Mucosa of rectum (tissue), 2 donors: ENCODE measurements around the gene GRIP1.

Experiments used
- H3K27ac ChIP-seq, 2 donors: one replicate each; pipeline ENCODE4 v1.7.0; 2013; ENCODE audit warnings: inconsistent platforms in 2 of 2, low read depth in 2 of 2, low read length in 2 of 2
- H3K27me3 ChIP-seq, 2 donors: one replicate each; pipeline ENCODE4 v1.7.0; 2013; ENCODE audit warnings: low read length in 2 of 2; ENCODE audit not compliant: control insufficient read depth in 2 of 2, insufficient read depth in 2 of 2
- H3K36me3 ChIP-seq, 2 donors: one replicate each; pipeline ENCODE4 v1.7.0; 2013; ENCODE audit warnings: low read length in 2 of 2; ENCODE audit not compliant: control insufficient read depth in 2 of 2, insufficient read depth in 2 of 2
- H3K4me1 ChIP-seq, 2 donors: one replicate each; pipeline ENCODE4 v1.7.0; 2013; ENCODE audit warnings: low read length in 2 of 2, mild to moderate bottlenecking in 1 of 2; ENCODE audit not compliant: control insufficient read depth in 2 of 2, insufficient read depth in 2 of 2
- H3K4me3 ChIP-seq, 2 donors: one replicate each; pipeline ENCODE4 v1.7.0; 2013; ENCODE audit warnings: low read length in 2 of 2
- H3K9ac ChIP-seq, 2 donors: one replicate each; pipeline ENCODE4 v1.7.0; 2013; ENCODE audit warnings: low read length in 2 of 2, low read depth in 1 of 2, mild to moderate bottlenecking in 1 of 2
- H3K9me3 ChIP-seq, 2 donors: one replicate each; pipeline ENCODE4 v1.7.0; 2013; ENCODE audit warnings: low read length in 2 of 2; ENCODE audit not compliant: control insufficient read depth in 2 of 2
- donor health status: healthy.
- donor health status: Normal muscosa, but diverticular disease.

Gene GRIP1

GRCh38 chr12:66417217-66417616 lies 261.7 kb downstream of the GRIP1 start:
- Histone ChIP-seq H3K36me3 (no peaks in the 10 kb centered on the region), H3K9me3 (no peaks in the 10 kb centered on the region), H3K27me3 (no peaks in the 10 kb centered on the region), H3K4me1 (no peaks in the 10 kb centered on the region), H3K4me3 (no peak overlapping the region), H3K27ac (no peak overlapping the region), H3K9ac (no peak overlapping the region)

GRCh38 chr12:66409195-66409871 lies 269.5 kb downstream of the GRIP1 start:
- no peaks in the 10 kb centered on the region for H3K27me3 ChIP-seq
- H3K9ac ChIP-seq: no peak overlapping the region
- no peaks in the 10 kb centered on the region for H3K9me3 ChIP-seq
- no peaks in the 10 kb centered on the region for H3K36me3 ChIP-seq
- H3K4me1 ChIP-seq: no peaks in the 10 kb centered on the region
- H3K27ac ChIP-seq: no peak overlapping the region
- H3K4me3 ChIP-seq: no peak overlapping the region

DNA sequence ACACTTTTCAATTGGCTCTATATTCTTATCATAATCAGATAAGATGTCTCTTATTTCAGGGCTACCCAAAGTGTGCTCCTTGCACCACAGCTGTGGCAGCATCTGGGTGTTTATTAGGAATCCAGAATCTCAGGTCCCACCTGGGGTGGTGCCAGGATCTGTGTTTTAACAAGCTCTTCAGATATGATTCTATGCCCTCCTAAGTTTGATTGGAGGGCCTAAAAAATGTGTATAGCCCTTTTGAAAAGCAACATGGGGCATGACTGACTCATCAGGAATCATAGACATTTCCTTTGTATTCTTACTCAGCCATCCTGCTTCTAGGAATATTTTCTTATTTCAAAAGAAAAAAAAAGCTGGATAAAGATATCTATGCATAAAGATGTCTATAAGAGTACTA lies 273.5 kb downstream of the GRIP1 start:
- Histone ChIP-seq H3K4me3 (no peak overlapping the region), H3K9ac (no peak overlapping the region), H3K4me1 (no peaks in the 10 kb centered on the region), H3K9me3 (no peaks in the 10 kb centered on the region), H3K27me3 (no peaks in the 10 kb centered on the region), H3K36me3 (no peaks in the 10 kb centered on the region), H3K27ac (no peak overlapping the region)

DNA sequence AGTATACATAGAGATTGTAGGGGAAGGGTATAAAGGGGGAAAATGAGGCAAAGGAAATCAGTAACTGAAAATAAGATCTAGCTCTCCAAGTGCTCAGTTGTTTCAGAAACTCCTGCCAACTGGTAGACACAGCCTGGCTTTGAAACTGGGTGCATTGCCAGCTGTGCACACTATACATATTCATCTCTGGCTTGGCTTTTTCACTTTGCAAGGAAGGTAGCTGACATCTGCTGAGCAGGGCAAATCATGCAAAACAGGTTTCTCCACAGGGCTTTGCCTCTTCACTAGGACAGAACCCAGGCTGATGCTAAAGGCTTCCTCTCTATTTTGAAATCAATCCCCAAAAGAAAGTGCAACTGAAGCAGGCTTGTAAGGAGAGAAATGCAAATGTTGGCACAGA lies 275.1 kb downstream of the GRIP1 start:
- Histone ChIP-seq H3K27ac (no peak overlapping the region), H3K36me3 (no peaks in the 10 kb centered on the region), H3K4me1 (no peaks in the 10 kb centered on the region), H3K9me3 (no peaks in the 10 kb centered on the region), H3K27me3 (no peaks in the 10 kb centered on the region), H3K4me3 (no peak overlapping the region), H3K9ac (no peak overlapping the region)

GRCh38 chr12:66399911-66400306 lies 279.0 kb downstream of the GRIP1 start:
- H3K27me3 ChIP-seq: no peaks in the 10 kb centered on the region
- no peaks in the 10 kb centered on the region for H3K4me1 ChIP-seq
- H3K9me3 ChIP-seq: no peaks in the 10 kb centered on the region
- no peak overlapping the region for H3K9ac ChIP-seq
- H3K4me3 ChIP-seq: no peak overlapping the region
- H3K27ac ChIP-seq: no peak overlapping the region
- no peaks in the 10 kb centered on the region for H3K36me3 ChIP-seq

GRCh38 chr12:66398931-66399910 lies 279.7 kb downstream of the GRIP1 start:
- no peaks in the 10 kb centered on the region for H3K27me3 ChIP-seq
- no peaks in the 10 kb centered on the region for H3K36me3 ChIP-seq
- H3K27ac ChIP-seq: no peak overlapping the region
- no peaks in the 10 kb centered on the region for H3K9me3 ChIP-seq
- no peaks in the 10 kb centered on the region for H3K4me1 ChIP-seq
- no peak overlapping the region for H3K9ac ChIP-seq
- no peak overlapping the region for H3K4me3 ChIP-seq

DNA sequence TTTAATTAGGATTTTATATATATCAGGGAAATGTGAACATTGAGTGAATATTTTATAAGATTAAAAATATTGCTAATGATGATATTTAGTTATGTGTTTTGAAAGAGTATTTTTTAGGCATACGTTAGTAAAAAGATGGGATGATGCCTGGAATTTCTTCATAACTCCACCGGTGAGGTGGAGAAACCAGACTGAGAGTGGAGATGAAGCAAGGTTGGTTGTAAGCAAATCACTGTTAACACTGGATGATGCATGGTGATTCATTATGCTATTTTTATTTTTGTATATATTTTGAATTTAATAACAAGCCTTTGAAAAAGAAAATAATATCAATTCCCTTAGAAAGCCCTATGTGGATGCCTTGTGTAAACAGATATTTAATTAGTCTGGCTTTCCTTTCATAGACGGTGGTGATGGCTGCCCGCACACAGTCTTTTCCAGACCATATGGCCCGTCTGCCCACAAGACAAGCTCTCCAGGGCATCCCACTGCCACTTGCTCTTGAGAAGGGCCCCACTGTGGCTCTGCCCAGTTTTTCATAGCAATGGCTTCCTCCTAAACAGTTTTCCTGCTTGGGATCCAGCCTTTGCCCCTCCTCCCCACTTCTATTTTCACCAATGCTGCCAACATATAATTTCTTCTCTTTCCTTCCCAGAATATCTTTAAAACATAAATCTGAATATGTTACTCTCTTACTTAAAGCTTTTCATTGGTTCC lies 281.1 kb downstream of the GRIP1 start:
- Histone ChIP-seq H3K27ac (no peak overlapping the region), H3K4me1 (no peaks in the 10 kb centered on the region), H3K36me3 (no peaks in the 10 kb centered on the region), H3K9me3 (no peaks in the 10 kb centered on the region), H3K4me3 (no peak overlapping the region), H3K27me3 (no peaks in the 10 kb centered on the region), H3K9ac (no peak overlapping the region)

DNA sequence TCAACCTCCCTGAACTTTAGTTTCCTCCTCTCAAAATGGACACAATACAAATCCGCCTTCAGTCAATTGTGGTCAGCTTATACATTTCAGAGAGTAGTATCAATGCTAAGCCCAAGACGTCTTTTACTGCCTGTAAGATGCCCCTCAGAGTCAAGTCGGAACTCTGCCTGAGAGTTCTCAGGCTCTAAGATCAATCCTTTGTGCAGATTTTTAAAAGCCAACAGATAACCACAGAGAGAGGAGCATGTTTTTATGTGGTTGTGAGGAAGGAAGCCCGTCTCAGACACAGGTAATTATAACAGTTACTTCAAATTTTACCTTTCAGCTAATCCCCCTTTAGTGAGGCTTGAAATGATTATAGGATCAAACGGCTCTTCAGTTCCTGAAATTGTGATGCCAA lies 285.0 kb downstream of the GRIP1 start:
- no peaks in the 10 kb centered on the region for H3K9me3 ChIP-seq
- no peaks in the 10 kb centered on the region for H3K27me3 ChIP-seq
- H3K4me1 ChIP-seq: no peaks in the 10 kb centered on the region
- no peak overlapping the region for H3K27ac ChIP-seq
- H3K36me3 ChIP-seq: no peaks in the 10 kb centered on the region
- H3K4me3 ChIP-seq: no peak overlapping the region
- no peak overlapping the region for H3K9ac ChIP-seq

GRCh38 chr12:66392266-66392915 lies 286.5 kb downstream of the GRIP1 start:
- Histone ChIP-seq H3K9me3 (no peaks in the 10 kb centered on the region), H3K4me3 (no peak overlapping the region), H3K27me3 (no peaks in the 10 kb centered on the region), H3K9ac (no peak overlapping the region), H3K4me1 (no peaks in the 10 kb centered on the region), H3K36me3 (no peaks in the 10 kb centered on the region), H3K27ac (no peak overlapping the region)
